Astrocyte of the hippocampus (primary cell): Measurements from ENCODE around the gene CAMK2B.
A peak's percentile ranks its signal among the peaks of the same experiment; 100 is the strongest.

Source experiments
- DNase-seq: peaks from one replicate; pipeline ENCODE4 v3.0.0; 2011; ENCODE audit warnings: low read depth, low spot score

CAMK2B gene

DNA sequence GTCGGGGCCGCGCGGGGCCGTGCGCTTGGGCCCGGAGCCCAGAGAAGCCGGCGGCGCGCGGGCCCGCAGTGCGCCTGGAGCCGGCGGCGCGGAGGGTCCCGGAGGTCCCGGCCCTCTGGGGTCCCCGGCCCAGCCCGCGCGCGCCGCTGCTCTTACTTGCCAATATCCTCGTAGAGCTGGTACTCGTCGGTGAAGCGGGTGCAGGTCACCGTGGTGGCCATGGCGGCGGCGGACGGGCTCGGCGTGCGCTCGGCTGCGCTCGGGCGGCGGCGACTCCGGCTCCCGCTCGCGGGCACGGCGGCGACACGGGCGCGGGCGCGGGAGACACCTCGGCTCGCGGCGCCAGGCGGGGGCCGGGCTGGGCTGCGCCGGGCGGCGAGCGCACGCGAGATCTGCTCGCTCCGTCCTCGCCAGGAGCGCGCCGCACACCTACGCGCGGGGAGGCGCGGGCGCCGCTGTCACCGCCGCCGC is at the start of gene CAMK2B:
Gene CAMK2B (minus strand): TSS at position 394 of the 471 bp plus-strand sequence. CDS start 173 bp downstream, at position 221.
- DNase-seq = peak; percentile 42

DNA sequence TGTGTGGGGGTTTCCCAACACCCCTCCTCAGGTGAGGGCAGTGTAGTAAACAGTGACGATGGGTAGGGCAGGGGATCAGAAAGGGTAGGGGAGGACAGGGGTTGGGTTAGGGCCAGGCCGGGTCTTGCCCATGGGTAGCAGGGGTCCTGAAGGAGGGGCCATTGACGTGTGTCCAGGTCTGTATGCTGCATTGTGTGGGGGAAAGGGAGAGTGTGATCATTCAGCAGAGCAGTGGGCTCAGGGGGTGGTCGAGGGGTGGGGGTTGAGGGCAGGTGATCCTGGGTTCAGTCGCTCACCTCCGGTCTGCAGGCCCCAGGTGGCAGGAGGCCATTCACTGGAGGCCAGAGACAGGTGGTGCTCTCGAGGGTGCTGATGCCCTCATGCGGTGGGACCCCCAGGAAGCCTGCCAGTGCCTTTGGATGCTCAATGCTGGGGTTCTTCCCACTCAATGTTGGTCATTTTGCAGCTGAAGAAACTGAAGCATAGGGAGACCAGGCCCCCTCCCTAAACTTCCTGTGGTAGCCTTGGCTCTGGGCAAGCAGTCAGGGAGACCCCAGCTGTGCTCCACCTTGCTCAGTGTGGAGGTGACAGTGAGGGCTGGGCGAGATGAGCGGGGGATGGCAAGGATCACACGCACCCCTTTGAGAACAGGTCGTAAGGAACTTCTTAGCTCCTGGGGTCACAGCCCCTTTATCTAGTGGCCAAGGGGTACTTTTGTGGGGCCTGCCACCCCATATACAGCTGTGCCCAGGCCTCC is 48.8 kb upstream of the CAMK2B start:
- no peak for DNase-seq

DNA sequence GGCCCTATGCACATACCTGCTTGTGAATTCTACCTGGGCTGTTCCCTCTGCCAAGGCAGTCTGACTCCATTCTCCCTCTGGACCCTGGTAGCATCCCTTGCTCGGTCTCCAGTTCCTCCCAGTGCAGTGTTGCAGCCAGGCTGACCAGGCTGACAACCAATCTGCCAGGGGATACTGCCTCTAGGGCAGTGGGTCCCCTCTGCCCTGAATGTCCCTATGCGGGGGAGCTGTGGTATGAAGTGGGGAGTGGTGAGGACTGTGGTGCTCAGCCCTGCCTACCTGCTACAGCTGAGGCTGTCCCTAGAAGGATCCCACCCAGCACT is 48.0 kb upstream of the CAMK2B start:
- no peak for DNase-seq

- DNase-seq = no peak
These were observed 47.4 kb upstream of the CAMK2B start for GRCh38 chr7:44372560-44373417.

- no peak for DNase-seq
These were observed 43.5 kb upstream of the CAMK2B start for GRCh38 chr7:44368885-44369284.

DNA sequence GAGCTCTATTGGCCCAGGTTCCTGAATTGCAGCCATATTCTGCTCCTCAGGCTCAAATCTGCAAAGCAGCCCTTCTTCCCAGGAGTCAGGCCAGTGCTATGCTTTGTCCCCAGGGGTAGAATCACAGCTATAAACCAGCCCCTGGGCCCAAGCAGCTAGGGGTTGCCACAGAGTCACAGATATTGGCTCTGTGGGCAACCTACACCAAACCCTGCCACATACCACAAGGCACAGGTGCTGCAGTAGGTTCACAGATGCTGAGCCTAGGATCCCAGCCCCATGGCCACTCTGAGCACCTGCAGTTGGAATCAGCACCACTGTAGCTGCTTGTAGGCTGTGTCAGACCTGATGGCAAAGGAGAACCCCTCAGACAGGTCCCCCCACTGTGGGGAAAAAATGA is 43.1 kb upstream of the CAMK2B start:
- DNase-seq = no peak

DNA sequence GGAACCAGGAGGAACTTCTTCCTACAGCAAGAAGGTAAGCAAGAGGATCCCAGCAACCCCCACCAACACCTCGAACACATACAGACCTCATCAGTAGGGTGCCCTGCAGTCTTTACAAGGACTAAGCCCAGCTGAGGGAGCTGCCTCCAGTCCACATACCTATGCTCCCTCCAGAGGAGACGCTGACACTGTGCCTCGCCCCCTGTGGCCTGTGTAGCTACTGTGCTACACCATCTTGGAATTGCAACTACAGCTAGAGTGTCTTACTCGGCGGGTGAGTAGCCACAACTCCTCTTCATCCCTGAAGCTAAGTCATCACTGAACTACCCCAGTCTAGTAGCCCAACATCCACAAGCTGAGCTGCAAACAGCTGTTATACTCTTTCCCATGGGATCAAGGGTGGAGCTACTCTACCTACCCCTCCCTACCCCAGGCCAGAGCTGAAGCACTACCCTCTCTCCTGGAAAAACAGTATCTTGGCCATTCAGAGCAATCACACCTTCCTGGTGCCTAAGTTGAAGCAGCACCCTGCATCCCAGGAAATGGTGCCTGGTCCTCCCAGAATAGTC is 42.2 kb upstream of the CAMK2B start:
- DNase-seq = no peak

GRCh38 chr7:44366986-44367385 is 41.6 kb upstream of the CAMK2B start:
- no peak for DNase-seq

GRCh38 chr7:44353668-44354067 is 28.3 kb upstream of the CAMK2B start:
- no peak for DNase-seq

- no peak for DNase-seq
These were observed 23.7 kb upstream of the CAMK2B start for GRCh38 chr7:44348851-44349781.

GRCh38 chr7:44348300-44348699 is 22.9 kb upstream of the CAMK2B start:
- peak; percentile 32 for DNase-seq

GRCh38 chr7:44347546-44348114 is 22.2 kb upstream of the CAMK2B start:
- DNase-seq = no peak

DNA sequence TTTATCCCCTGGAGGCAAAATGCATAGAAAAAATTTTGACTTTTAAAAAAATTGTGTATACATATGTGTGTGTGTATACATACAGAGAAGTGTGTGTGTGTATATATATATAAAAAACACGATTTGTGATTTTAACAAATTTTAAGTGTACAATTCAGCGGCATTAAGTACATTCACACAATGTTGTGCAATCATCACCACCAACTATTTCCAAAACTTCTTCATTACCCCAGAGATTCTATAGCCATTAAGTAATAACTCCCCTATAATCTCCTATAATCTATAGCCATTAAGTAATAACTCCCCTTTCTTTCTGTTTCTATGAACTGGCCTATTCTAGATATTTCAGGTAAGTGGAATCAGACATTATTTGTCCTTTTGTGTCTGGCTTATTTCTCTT is 20.7 kb upstream of the CAMK2B start:
- DNase-seq = no peak

GRCh38 chr7:44341401-44341800 is 16.0 kb upstream of the CAMK2B start:
- DNase-seq = no peak

- DNase-seq = no peak
These were observed 13.2 kb upstream of the CAMK2B start for GRCh38 chr7:44338600-44338999.

DNA sequence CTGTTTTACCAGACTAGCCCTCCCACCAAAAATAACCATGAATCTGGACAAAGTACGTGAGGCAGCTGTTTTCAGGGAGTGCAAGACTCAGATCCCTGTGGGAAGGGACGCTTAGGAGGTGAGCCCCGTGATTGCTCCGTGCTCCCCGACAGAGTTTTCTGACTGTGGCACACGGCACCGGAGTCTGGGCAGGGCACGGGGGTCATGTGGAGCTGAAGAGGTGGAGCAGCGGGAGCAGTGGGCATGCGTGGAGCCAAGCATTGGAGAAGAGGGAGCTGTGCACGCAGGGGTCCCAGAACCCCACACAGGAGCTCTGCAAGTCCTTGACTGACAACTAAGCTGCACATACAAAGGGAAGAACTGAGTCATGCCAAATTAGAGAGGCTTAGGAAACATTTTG is 11.1 kb upstream of the CAMK2B start:
- DNase-seq = no peak

GRCh38 chr7:44335184-44335583 is 9.8 kb upstream of the CAMK2B start:
- DNase-seq = no peak

DNA sequence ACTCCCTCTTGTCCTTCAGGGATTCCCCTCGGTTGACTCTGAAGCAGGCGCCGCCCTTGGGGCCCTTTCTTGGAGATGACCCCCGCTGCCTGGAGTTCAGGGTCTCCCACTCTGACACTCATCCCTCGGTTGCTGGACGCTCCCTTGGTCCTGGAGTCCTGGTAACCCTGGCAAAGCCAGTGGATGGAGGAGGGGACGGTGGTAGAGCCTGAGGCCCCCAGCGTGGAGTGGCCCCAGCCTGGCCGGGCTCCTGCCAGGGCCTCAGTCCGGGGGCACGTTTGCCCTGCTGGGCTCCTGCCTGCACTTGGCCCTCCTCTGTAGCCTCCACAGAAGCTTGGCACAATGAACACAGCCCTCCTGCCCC is 9.3 kb upstream of the CAMK2B start:
- DNase-seq = no peak

GRCh38 chr7:44333911-44334733 is 8.7 kb upstream of the CAMK2B start:
- DNase-seq = peak; percentile 47

GRCh38 chr7:44331682-44332081 is 6.3 kb upstream of the CAMK2B start:
- no peak for DNase-seq
